Bronchial epithelial cell (primary cell): ENCODE data around the gene PMPCA. TPM values are rescaled to one million over a fixed set of nuclear protein-coding genes. Genes with fewer than 3 reads are reported as not detected.
A peak's percentile ranks its signal among the peaks of the same experiment; 100 is the strongest.

ENCODE experiments used
- DNase-seq: peaks from one replicate; pipeline ENCODE4 v3.0.0-alpha.2; 2010; ENCODE audit warnings: low read depth
- FAIRE-seq: peaks from 2 replicates; lab custom pipeline; 2011; peaks lifted over from hg19 to GRCh38; lab: Jason Lieb, UNC
- H3K27me3 ChIP-seq: 2 replicates; pipeline ENCODE4 v1.5.1; 2011; ENCODE audit warnings: low read length; ENCODE audit not compliant: control insufficient read depth, insufficient read depth
- H3K36me3 ChIP-seq: 2 replicates; pipeline ENCODE4 v1.5.1; 2011; ENCODE audit warnings: low read length; ENCODE audit not compliant: control insufficient read depth, insufficient read depth
- H3K4me3 ChIP-seq: 2 replicates; pipeline ENCODE4 v1.5.1; 2011; ENCODE audit warnings: mild to moderate bottlenecking, low read depth, low read length, control low read depth
- CTCF ChIP-seq: IDR thresholded peaks from 2 replicates; pipeline ENCODE4 v1.5.1; 2011; ENCODE audit warnings: mild to moderate bottlenecking, moderate library complexity, low read length, control low read depth, inconsistent platforms; ENCODE audit not compliant: insufficient read depth, severe bottlenecking
- total RNA-seq: library from RNA; depleted of rRNA; stranded (reverse); fragments of >200 nt; gene quantifications from 2 replicates; pipeline ENCODE4 v1.2.1, GENCODE V29; 2014

PMPCA gene
- total RNA-seq, 1 donor from 2014 or later: 43.2 TPM

GRCh38 chr9:136393531-136393930 lies 16.9 kb upstream of the PMPCA start:
- Histone ChIP-seq H3K36me3 (peaks cover 57% of the 10 kb centered on the region), H3K4me3 (no peak overlapping the region)
- no peak for FAIRE-seq

GRCh38 chr9:136394312-136395019 lies 16.0 kb upstream of the PMPCA start:
- peaks cover 54% of the 10 kb centered on the region for H3K36me3 ChIP-seq
- DNase-seq: no peak
- H3K4me3 ChIP-seq: no peak overlapping the region
- no peak for TF ChIP-seq CTCF
- H3K27me3 ChIP-seq: no peaks in the 10 kb centered on the region
- no peak for FAIRE-seq

More at GRCh38 chr9:136393531-136393930, 16.9 kb upstream of the PMPCA start:
- no peak for TF ChIP-seq CTCF
- DNase-seq: no peak
- H3K27me3 ChIP-seq: no peaks in the 10 kb centered on the region

GRCh38 chr9:136395020-136395340 lies 15.5 kb upstream of the PMPCA start:
- no peak for TF ChIP-seq CTCF
- DNase-seq (no peak), FAIRE-seq (peak; percentile 89)
- Histone ChIP-seq H3K27me3 (no peaks in the 10 kb centered on the region), H3K36me3 (peaks cover 53% of the 10 kb centered on the region), H3K4me3 (no peak overlapping the region)

- Histone ChIP-seq H3K36me3 (peaks cover 53% of the 10 kb centered on the region), H3K4me3 (no peak overlapping the region), H3K27me3 (no peaks in the 10 kb centered on the region)
- DNase-seq (no peak), FAIRE-seq (no peak)
- TF ChIP-seq CTCF: no peak
Measured at GRCh38 chr9:136395345-136396218, 14.9 kb upstream of the PMPCA start.

- no peak for DNase-seq
- FAIRE-seq: no peak
- Histone ChIP-seq H3K27me3 (no peaks in the 10 kb centered on the region), H3K4me3 (no peak overlapping the region), H3K36me3 (peaks cover 53% of the 10 kb centered on the region)
- TF ChIP-seq CTCF: no peak
Measured at GRCh38 chr9:136396219-136396515, 14.3 kb upstream of the PMPCA start.

- Histone ChIP-seq H3K36me3 (peaks cover 45% of the 10 kb centered on the region), H3K27me3 (no peaks in the 10 kb centered on the region), H3K4me3 (no peak overlapping the region)
- DNase-seq (no peak), FAIRE-seq (no peak)
- TF ChIP-seq CTCF: no peak
Measured at GRCh38 chr9:136397643-136398042, 12.8 kb upstream of the PMPCA start.
